Measurements from ENCODE around the gene LRRTM4.

DNA sequence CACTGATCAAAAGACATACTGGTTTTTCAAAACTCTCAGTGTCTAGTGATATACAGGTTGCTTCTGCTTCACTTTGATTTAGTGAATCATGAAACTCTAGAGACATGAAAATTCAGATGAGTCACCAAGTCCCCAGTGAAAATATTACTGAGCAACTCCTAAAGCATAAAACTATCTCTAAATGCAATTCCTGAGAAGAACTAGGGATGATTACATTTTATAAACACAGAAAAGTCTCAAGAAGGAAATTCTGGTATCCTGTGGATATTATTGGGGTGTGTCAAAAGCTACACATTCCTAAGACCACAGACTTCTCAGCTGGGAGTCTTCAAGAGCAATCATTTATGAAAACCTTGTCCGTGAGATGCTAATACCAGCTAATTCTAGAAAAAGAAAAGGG, 9.7 kb downstream of the LRRTM4 start:
- no peak for TF ChIP-seq ZNF792 (CRISPR knock-in tag; IDR thresholded peaks at IDR 0.05)
- TF ChIP-seq IRF2 (CRISPR knock-in tag; IDR thresholded peaks at IDR 0.05): no peak
- TF ChIP-seq TEAD3 (CRISPR knock-in tag; optimal IDR thresholded peaks at IDR 0.05; ENCODE audit: borderline replicate concordance): no peak
- TF ChIP-seq, protein P1, sequence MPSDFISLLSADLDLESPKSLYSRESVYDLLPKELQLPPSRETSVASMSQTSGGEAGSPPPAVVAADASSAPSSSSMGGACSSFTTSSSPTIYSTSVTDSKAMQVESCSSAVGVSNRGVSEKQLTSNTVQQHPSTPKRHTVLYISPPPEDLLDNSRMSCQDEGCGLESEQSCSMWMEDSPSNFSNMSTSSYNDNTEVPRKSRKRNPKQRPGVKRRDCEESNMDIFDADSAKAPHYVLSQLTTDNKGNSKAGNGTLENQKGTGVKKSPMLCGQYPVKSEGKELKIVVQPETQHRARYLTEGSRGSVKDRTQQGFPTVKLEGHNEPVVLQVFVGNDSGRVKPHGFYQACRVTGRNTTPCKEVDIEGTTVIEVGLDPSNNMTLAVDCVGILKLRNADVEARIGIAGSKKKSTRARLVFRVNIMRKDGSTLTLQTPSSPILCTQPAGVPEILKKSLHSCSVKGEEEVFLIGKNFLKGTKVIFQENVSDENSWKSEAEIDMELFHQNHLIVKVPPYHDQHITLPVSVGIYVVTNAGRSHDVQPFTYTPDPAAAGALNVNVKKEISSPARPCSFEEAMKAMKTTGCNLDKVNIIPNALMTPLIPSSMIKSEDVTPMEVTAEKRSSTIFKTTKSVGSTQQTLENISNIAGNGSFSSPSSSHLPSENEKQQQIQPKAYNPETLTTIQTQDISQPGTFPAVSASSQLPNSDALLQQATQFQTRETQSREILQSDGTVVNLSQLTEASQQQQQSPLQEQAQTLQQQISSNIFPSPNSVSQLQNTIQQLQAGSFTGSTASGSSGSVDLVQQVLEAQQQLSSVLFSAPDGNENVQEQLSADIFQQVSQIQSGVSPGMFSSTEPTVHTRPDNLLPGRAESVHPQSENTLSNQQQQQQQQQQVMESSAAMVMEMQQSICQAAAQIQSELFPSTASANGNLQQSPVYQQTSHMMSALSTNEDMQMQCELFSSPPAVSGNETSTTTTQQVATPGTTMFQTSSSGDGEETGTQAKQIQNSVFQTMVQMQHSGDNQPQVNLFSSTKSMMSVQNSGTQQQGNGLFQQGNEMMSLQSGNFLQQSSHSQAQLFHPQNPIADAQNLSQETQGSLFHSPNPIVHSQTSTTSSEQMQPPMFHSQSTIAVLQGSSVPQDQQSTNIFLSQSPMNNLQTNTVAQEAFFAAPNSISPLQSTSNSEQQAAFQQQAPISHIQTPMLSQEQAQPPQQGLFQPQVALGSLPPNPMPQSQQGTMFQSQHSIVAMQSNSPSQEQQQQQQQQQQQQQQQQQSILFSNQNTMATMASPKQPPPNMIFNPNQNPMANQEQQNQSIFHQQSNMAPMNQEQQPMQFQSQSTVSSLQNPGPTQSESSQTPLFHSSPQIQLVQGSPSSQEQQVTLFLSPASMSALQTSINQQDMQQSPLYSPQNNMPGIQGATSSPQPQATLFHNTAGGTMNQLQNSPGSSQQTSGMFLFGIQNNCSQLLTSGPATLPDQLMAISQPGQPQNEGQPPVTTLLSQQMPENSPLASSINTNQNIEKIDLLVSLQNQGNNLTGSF (CRISPR knock-in tag; IDR thresholded peaks at IDR 0.05): no peak
- no peak for TF ChIP-seq JUNB (CRISPR knock-in tag; IDR thresholded peaks at IDR 0.05; ENCODE audit: borderline replicate concordance)
- TF ChIP-seq, protein P2, sequence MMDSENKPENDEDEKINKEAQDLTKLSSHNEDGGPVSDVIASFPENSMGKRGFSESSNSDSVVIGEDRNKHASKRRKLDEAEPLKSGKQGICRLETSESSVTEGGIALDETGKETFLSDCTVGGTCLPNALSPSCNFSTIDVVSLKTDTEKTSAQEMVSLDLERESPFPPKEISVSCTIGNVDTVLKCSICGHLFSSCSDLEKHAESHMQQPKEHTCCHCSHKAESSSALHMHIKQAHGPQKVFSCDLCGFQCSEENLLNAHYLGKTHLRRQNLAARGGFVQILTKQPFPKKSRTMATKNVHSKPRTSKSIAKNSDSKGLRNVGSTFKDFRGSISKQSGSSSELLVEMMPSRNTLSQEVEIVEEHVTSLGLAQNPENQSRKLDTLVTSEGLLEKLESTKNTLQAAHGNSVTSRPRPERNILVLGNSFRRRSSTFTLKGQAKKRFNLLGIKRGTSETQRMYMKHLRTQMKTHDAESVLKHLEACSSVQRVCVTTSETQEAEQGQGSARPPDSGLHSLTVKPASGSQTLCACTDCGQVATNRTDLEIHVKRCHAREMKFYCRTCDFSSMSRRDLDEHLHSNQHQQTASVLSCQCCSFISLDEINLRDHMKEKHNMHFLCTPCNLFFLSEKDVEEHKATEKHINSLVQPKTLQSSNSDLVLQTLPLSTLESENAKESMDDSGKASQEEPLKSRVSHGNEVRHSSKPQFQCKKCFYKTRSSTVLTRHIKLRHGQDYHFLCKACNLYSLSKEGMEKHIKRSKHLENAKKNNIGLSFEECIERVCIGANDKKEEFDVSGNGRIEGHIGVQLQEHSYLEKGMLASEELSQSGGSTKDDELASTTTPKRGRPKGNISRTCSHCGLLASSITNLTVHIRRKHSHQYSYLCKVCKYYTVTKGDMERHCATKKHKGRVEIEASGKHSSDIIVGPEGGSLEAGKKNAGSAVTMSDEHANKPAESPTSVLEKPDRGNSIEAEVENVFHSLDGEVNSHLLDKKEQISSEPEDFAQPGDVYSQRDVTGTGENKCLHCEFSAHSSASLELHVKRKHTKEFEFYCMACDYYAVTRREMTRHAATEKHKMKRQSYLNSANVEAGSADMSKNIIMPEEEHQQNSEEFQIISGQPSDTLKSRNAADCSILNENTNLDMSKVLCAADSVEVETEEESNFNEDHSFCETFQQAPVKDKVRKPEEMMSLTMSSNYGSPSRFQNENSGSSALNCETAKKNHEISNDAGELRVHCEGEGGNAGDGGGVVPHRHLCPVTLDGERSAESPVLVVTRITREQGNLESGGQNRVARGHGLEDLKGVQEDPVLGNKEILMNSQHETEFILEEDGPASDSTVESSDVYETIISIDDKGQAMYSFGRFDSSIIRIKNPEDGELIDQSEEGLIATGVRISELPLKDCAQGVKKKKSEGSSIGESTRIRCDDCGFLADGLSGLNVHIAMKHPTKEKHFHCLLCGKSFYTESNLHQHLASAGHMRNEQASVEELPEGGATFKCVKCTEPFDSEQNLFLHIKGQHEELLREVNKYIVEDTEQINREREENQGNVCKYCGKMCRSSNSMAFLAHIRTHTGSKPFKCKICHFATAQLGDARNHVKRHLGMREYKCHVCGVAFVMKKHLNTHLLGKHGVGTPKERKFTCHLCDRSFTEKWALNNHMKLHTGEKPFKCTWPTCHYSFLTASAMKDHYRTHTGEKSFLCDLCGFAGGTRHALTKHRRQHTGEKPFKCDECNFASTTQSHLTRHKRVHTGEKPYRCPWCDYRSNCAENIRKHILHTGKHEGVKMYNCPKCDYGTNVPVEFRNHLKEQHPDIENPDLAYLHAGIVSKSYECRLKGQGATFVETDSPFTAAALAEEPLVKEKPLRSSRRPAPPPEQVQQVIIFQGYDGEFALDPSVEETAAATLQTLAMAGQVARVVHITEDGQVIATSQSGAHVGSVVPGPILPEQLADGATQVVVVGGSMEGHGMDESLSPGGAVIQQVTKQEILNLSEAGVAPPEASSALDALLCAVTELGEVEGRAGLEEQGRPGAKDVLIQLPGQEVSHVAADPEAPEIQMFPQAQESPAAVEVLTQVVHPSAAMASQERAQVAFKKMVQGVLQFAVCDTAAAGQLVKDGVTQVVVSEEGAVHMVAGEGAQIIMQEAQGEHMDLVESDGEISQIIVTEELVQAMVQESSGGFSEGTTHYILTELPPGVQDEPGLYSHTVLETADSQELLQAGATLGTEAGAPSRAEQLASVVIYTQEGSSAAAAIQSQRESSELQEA (CRISPR knock-in tag; IDR thresholded peaks at IDR 0.05; ENCODE audit: not compliant biosample characterization): no peak
- TF ChIP-seq TCF12 (IDR thresholded peaks at IDR 0.05): no peak
- TF ChIP-seq TCF12 (CRISPR knock-in tag; IDR thresholded peaks at IDR 0.05): no peak
- TF ChIP-seq, protein P3, sequence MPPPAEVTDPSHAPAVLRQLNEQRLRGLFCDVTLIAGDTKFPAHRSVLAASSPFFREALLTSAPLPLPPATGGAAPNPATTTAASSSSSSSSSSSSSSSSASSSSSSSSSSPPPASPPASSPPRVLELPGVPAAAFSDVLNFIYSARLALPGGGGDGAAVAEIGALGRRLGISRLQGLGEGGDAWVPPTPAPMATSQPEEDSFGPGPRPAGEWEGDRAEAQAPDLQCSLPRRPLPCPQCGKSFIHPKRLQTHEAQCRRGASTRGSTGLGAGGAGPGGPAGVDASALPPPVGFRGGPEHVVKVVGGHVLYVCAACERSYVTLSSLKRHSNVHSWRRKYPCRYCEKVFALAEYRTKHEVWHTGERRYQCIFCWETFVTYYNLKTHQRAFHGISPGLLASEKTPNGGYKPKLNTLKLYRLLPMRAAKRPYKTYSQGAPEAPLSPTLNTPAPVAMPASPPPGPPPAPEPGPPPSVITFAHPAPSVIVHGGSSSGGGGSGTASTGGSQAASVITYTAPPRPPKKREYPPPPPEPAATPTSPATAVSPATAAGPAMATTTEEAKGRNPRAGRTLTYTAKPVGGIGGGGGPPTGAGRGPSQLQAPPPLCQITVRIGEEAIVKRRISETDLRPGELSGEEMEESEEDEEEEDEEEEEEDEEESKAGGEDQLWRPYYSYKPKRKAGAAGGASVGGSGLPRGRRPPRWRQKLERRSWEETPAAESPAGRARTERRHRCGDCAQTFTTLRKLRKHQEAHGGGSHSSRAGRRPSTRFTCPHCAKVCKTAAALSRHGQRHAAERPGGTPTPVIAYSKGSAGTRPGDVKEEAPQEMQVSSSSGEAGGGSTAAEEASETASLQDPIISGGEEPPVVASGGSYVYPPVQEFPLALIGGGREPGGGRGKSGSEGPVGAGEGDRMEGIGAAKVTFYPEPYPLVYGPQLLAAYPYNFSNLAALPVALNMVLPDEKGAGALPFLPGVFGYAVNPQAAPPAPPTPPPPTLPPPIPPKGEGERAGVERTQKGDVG (CRISPR knock-in tag; IDR thresholded peaks at IDR 0.05; ENCODE audit: borderline replicate concordance): no peak
